GM12878 (cell line): Measurements from ENCODE around the gene RIPOR1. TPM values are rescaled to one million over a fixed set of nuclear protein-coding genes. Genes with fewer than 3 reads are reported as not detected.

ENCODE experiments used
- ATAC-seq: fragments of 200-7000 bp; cut with Tn5 transposase; 3 replicates; pipeline ENCODE4 v1.9.1; 2020; ENCODE audit warnings: mild to moderate bottlenecking, moderate library complexity
- BruUV-seq: library from RNA; stranded (reverse); fragments of 400-500 nt; replicated peaks from 2 replicates; lab custom pipeline; 2021; lab: Mats Ljungman, UMichigan
- CTCF ChIA-PET: fragments of 300-600 bp; sonication (Branson Sonifier 250); formaldehyde crosslinking; extraction: SDS; loops from one replicate; lab custom pipeline; 2021; ENCODE audit warnings: inconsistent platforms; lab: Yijun Ruan, JAX
- POLR2A ChIA-PET: fragments of 350-600 bp; formaldehyde crosslinking; extraction: SDS; loops from one replicate; lab custom pipeline; 2021; ENCODE audit warnings: inconsistent platforms; lab: Charles Lee
- RAD21 ChIA-PET: fragments of 300-600 bp; sonication (Branson Sonifier 250); formaldehyde crosslinking; loops from one replicate; lab custom pipeline; 2023; ENCODE audit warnings: antibody characterized with exemption; ENCODE audit not compliant: unreplicated experiment; lab: Charles Lee
- SMC1A ChIA-PET: fragments of 300-600 bp; sonication (Branson Sonifier 250); formaldehyde crosslinking; loops from one replicate; lab custom pipeline; 2023; ENCODE audit not compliant: unreplicated experiment, uncharacterized antibody; lab: Charles Lee
- DNase-seq: peaks from one replicate; pipeline ENCODE4 v3.0.0-alpha.2; 2011; ENCODE audit warnings: low read depth, low spot score
- FAIRE-seq: peaks from 3 replicates; lab custom pipeline; 2011; peaks lifted over from hg19 to GRCh38; lab: Jason Lieb, UNC
- H2AFZ ChIP-seq: 2 replicates; pipeline ENCODE4 v1.6.0; 2011; ENCODE audit warnings: low read depth, low read length, control low read depth; ENCODE audit not compliant: control insufficient read depth
- H3K27ac ChIP-seq: 2 replicates; pipeline ENCODE4 v1.5.1; 2011; ENCODE audit warnings: control low read depth; ENCODE audit not compliant: control insufficient read depth, insufficient read depth
- H3K27me3 ChIP-seq, 2 experiments: replicated peaks in 1 of 2; 2 replicates each; pipeline versions ENCODE4 v1.6.0 to v1.6.1; 2011; ENCODE audit warnings: low read length in 1 of 2; ENCODE audit not compliant: control insufficient read depth in 2 of 2, insufficient read depth in 2 of 2
- H3K36me3 ChIP-seq, 2 experiments: 2 replicates each; pipeline ENCODE4 v1.5.1; 2011; ENCODE audit warnings: low read length in 1 of 2; ENCODE audit not compliant: control insufficient read depth in 2 of 2, insufficient read depth in 2 of 2
- H3K4me1 ChIP-seq: 2 replicates; pipeline ENCODE4 v1.6.1; 2011; ENCODE audit warnings: mild to moderate bottlenecking, low read length, moderate library complexity, mixed read lengths; ENCODE audit not compliant: control insufficient read depth, insufficient read depth
- H3K4me2 ChIP-seq: 2 replicates; pipeline ENCODE4 v1.6.0; 2011; ENCODE audit warnings: control low read depth; ENCODE audit not compliant: control insufficient read depth, insufficient read depth
- H3K4me3 ChIP-seq: fragments of 200-600 bp; sonication (generic); 2 replicates; pipeline ENCODE4 v1.5.1; 2016
- H3K79me2 ChIP-seq: 2 replicates; pipeline ENCODE4 v1.6.0; 2011; ENCODE audit warnings: low read length; ENCODE audit not compliant: control insufficient read depth, insufficient read depth
- H3K9ac ChIP-seq: 2 replicates; pipeline ENCODE4 v1.8.0; 2011; ENCODE audit warnings: low read length, control low read depth, mixed read lengths; ENCODE audit not compliant: control insufficient read depth, insufficient read depth
- H3K9me3 ChIP-seq: replicated peaks from 3 replicates; pipeline ENCODE4 v1.5.1; 2011; ENCODE audit warnings: mild to moderate bottlenecking, low read length; ENCODE audit not compliant: control insufficient read depth, insufficient read depth
- H4K20me1 ChIP-seq: 2 replicates; pipeline ENCODE4 v1.6.0; 2011; ENCODE audit not compliant: control insufficient read depth, insufficient read depth
- ASH2L ChIP-seq: fragments of 300-600, 200-600 bp; sonication (generic); IDR thresholded peaks from 2 replicates; pipeline ENCODE4 v1.6.1; 2017; ENCODE audit warnings: low read depth, mild to moderate bottlenecking, borderline replicate concordance
- BMI1 ChIP-seq: fragments of 450-650 bp; IDR thresholded peaks from 2 replicates; pipeline ENCODE4 v1.6.1; 2016; ENCODE audit warnings: mild to moderate bottlenecking, moderate library complexity, borderline replicate concordance
- GATAD2B ChIP-seq: fragments of 450-650 bp; conservative IDR thresholded peaks from 2 replicates; pipeline ENCODE4 v1.6.1; 2017; ENCODE audit warnings: low read depth, mild to moderate bottlenecking, moderate library complexity
- MTA2 ChIP-seq: fragments of 450-650 bp; IDR thresholded peaks from 2 replicates; pipeline ENCODE4 v1.6.1; 2016; ENCODE audit warnings: low read depth, mild to moderate bottlenecking, moderate library complexity
- NFYB ChIP-seq: IDR thresholded peaks from 2 replicates; pipeline ENCODE4 v1.6.1; 2011; ENCODE audit warnings: low read depth, mild to moderate bottlenecking, low read length, improper control_type of control experiment, moderate library complexity; ENCODE audit not compliant: insufficient read depth
- NR2F1 ChIP-seq: fragments of 450-650 bp; conservative IDR thresholded peaks from 2 replicates; pipeline ENCODE4 v1.6.1; 2017; ENCODE audit warnings: mild to moderate bottlenecking
- POLR2A ChIP-seq: IDR thresholded peaks from 2 replicates; pipeline ENCODE4 v1.6.1; 2011; ENCODE audit warnings: low read depth, mild to moderate bottlenecking, low read length
- RAD21 ChIP-seq: IDR thresholded peaks from 2 replicates; pipeline ENCODE4 v1.6.1; 2011; ENCODE audit warnings: mild to moderate bottlenecking, low read depth, low read length, moderate library complexity; ENCODE audit not compliant: insufficient read depth
- SMARCA5 ChIP-seq: fragments of 450-650 bp; IDR thresholded peaks from 2 replicates; pipeline ENCODE4 v1.6.1; 2017; ENCODE audit warnings: mild to moderate bottlenecking
- SRF ChIP-seq, 2 experiments: IDR thresholded peaks; 2 replicates each; pipeline ENCODE4 v1.6.1; 2011; ENCODE audit warnings: low read depth in 2 of 2, low read length in 2 of 2, mild to moderate bottlenecking in 1 of 2, moderate library complexity in 1 of 2
- ZNF207 ChIP-seq: fragments of 450-650 bp; IDR thresholded peaks from 2 replicates; pipeline ENCODE4 v1.6.1; 2014; ENCODE audit warnings: antibody characterized with exemption, mild to moderate bottlenecking, borderline replicate concordance
- WGBS: methylation state at CpG from one replicate; pipeline ENCODE4 v1.1.6; 2016; ENCODE audit warnings: low lambda C conversion rate; ENCODE audit not compliant: insufficient replicate concordance, insufficient coverage; ENCODE audit errors: missing lambda C conversion rate; 5-methylcytosine and 5-hydroxymethylcytosine counted together
- in situ Hi-C: fragments of 300-500 bp; cut with MboI; formaldehyde crosslinking; loops from 9 replicates; pipeline ENCODE4 v1.14.3; 2018; ENCODE audit warnings: mixed read lengths
- intact Hi-C: fragments of 100-400 bp; cut with micrococcal nuclease; formaldehyde crosslinking; loops from one replicate; pipeline ENCODE4 v1.14.2; 2022; ENCODE audit not compliant: unreplicated experiment
- polyA plus RNA-seq, 11 experiments: library from polyadenylated mRNA; depleted of rRNA in 4 of 11; unstranded in 6 of 11; stranded (reverse) in 5 of 11; fragments of >200 nt; fragmentation: Nextera tagmentation in 4 of 11; fragmentation: Illumina TruSeq in 1 of 11; extraction: Ambion mirVana in 4 of 11; extraction: Trizol in 1 of 11; gene quantifications; 1 replicate in 1 of 11; 2 replicates in 10 of 11; pipeline versions ENCODE4 v1.2.1 to v1.2.3, GENCODE V29; 2011 to 2016; ENCODE audit warnings: inconsistent platforms in 2 of 11, missing spikeins in 2 of 11, low read depth in 1 of 11
- total RNA-seq, 4 experiments: library from RNA; depleted of rRNA in 3 of 4; stranded (reverse); fragments of >200 nt in 3 of 4; fragmentation: Illumina TruSeq in 1 of 4; extraction: Trizol in 1 of 4; gene quantifications; 2 replicates each; pipeline versions ENCODE4 v1.2.1 to v1.2.3, GENCODE V29; 2013 to 2021
- TF ChIP-seq, protein P1 (sequence below): fragments of 450-650 bp; IDR thresholded peaks from 2 replicates; pipeline ENCODE4 v1.6.1; 2017; ENCODE audit warnings: mild to moderate bottlenecking, low read depth, inconsistent platforms; ENCODE audit not compliant: poor library complexity, severe bottlenecking
- TF ChIP-seq, protein P2 (sequence below): IDR thresholded peaks from 2 replicates; pipeline ENCODE4 v1.6.1; 2011; ENCODE audit warnings: borderline replicate concordance, low read depth, mild to moderate bottlenecking, moderate library complexity, low read length; ENCODE audit not compliant: insufficient read depth, poor library complexity, severe bottlenecking

Gene RIPOR1
- total and polyA plus RNA-seq, 10 of the 15 experiments (the other 5 are each of a cell fraction or from before 2014, with no cell fraction given) = 0.13 to 28.5 (median 7.0) TPM

DNA sequence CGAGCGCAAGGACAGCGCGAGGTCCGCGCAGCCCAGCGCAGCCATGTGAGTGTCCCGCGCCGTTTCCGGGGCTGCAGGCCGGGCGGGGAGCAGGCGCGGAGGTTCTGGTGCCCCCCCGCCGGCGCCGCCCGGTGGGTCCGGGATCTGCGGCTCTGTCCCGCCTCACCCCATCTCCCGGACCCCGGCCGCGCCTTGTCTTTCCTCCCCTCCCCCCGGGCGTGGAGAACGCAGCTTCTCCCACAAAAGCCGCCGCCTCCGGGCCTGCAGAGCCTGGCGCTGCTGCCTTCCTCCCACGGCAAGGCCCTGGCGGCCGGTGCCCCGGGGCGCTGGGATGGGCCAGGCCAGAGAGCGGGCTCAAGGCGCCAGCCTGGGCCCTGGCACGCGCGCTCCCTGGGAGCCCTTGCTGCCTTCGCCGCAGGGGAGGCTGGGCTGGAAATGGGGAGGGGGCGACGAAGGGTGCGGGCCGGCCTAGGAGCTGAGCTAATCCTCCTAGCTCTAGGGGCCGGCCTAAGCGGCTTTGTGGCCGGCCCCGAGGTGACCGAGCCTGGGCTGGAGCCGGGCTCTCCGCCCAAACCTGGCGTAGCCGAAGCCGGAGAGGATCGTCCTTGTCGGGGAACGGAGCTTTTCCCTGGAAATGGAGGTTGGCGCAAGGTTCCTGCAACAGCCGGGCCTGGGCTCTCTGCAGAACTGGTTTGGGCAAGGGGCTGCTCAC is 397 bp downstream of the RIPOR1 start (continued):
- TF ChIP-seq, protein P1, sequence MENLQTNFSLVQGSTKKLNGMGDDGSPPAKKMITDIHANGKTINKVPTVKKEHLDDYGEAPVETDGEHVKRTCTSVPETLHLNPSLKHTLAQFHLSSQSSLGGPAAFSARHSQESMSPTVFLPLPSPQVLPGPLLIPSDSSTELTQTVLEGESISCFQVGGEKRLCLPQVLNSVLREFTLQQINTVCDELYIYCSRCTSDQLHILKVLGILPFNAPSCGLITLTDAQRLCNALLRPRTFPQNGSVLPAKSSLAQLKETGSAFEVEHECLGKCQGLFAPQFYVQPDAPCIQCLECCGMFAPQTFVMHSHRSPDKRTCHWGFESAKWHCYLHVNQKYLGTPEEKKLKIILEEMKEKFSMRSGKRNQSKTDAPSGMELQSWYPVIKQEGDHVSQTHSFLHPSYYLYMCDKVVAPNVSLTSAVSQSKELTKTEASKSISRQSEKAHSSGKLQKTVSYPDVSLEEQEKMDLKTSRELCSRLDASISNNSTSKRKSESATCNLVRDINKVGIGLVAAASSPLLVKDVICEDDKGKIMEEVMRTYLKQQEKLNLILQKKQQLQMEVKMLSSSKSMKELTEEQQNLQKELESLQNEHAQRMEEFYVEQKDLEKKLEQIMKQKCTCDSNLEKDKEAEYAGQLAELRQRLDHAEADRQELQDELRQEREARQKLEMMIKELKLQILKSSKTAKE = no peak
- TF ChIP-seq NFYB (no peak), NR2F1 (0 out of 2 replicates have a peak, but pooled peaks have one; percentile 26), ASH2L (no peak), BMI1 (no peak), MTA2 (no peak), SRF (IDR thresholded peaks at IDR 0.05; ENCODE audit: low read depth in 2 of 2, low read length in 2 of 2) (no peak)

DNA sequence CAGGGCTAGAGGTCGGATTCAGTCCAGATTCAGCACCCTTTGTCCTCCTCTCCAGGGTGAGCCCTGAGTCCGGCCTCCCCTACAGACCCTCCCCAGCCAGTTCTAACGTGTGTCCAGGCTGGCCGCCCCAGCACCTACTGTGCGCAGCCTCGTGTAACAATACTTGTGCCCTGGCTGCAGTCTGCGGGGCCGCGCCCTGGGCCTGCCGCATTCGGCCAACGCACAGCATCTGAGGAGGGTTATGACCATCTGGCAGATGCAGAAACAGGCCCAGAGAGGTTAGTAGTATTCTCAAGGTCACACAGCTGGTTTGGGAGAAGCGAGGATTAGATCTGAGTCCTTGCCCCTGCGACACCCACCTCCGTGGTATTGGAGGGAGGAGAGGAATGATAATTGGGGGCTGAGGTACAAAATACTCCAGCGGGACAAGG is 968 bp downstream of the RIPOR1 start:
- Histone ChIP-seq H3K9me3 (no peaks in the 10 kb centered on the region), H3K79me2 (no peaks in the 10 kb centered on the region; the same call in 1 of the 2 replicates), H4K20me1 (no peaks in the 10 kb centered on the region), H3K36me3 (no peaks in the 10 kb centered on the region), H2AFZ (peak overlapping the region; percentile 50), H3K27me3 (no peaks in the 10 kb centered on the region), H3K4me2 (peak overlapping the region; percentile 96), H3K4me1 (peaks cover 34% of the 10 kb centered on the region), H3K27ac (peak overlapping the region; percentile 22; the same call in 1 of the 2 replicates), H3K9ac (peak overlapping the region; percentile 61), H3K4me3 (peak overlapping the region; percentile 90)
- ChIA-PET RAD21 (interaction anchor here (1.5 to 2.2 kb wide), 5 partner anchors 8 to 115 kb away, joined by 4 to 25 read pairs (median 8); partner anchors contain the start of genes ATP6V0D1 and CARMIL2), SMC1A (interaction anchor here (0.6 to 4.3 kb wide), 6 partner anchors 8 to 137 kb away, joined by 3 to 27 read pairs (median 5); partner anchors contain the start of genes C16orf86, CTCF and ENKD1), CTCF (interaction anchor here (0.8 to 11.3 kb wide), 12 partner anchors 8 to 139 kb away, joined by 3 to 131 read pairs (median 4); partner anchors contain the start of genes ACD, CARMIL2 and CTCF), POLR2A (interaction anchor here (1.1 to 5.7 kb wide), 7 partner anchors 8 to 134 kb away, joined by 3 to 56 read pairs (median 4); partner anchors contain the start of gene CTCF)
- in situ Hi-C loops = no loop called here
- DNase-seq (no peak), FAIRE-seq (no peak), ATAC-seq (peak; percentile 52)
- TSS peak; percentile 34 for BruUV-seq
- intact Hi-C loops = loop anchor here (10.0 kb wide), 1 partner anchor 395 kb away; no protein-coding TSS in a partner anchor
- WGBS = 6% methylated on average over 16 of the region's 16 CpGs
- TF ChIP-seq, protein P2, sequence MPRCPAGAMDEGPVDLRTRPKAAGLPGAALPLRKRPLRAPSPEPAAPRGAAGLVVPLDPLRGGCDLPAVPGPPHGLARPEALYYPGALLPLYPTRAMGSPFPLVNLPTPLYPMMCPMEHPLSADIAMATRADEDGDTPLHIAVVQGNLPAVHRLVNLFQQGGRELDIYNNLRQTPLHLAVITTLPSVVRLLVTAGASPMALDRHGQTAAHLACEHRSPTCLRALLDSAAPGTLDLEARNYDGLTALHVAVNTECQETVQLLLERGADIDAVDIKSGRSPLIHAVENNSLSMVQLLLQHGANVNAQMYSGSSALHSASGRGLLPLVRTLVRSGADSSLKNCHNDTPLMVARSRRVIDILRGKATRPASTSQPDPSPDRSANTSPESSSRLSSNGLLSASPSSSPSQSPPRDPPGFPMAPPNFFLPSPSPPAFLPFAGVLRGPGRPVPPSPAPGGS = no peak
- TF ChIP-seq SMARCA5 (peak; percentile 72; the same call in 1 of the 2 replicates), GATAD2B (no peak), RAD21 (no peak), ZNF207 (no peak), POLR2A (no peak)
